Liver (tissue), 9 donors: ENCODE measurements around the gene TMEM238L. TPM values are rescaled to one million over a fixed set of nuclear protein-coding genes. Genes with fewer than 3 reads are reported as not detected.

Experiments
- DNase-seq: peaks from one replicate; pipeline ENCODE4 v3.0.0-alpha.2; 2017; ENCODE audit warnings: low spot score
- H3K27ac ChIP-seq, 2 donors: one replicate each; pipeline ENCODE4 v1.7.0; 2013; ENCODE audit warnings: inconsistent platforms in 2 of 2, low read length in 2 of 2, control low read depth in 1 of 2, low read depth in 1 of 2, mild to moderate bottlenecking in 1 of 2
- H3K27me3 ChIP-seq, 4 donors: one replicate each; pipeline versions ENCODE4 v1.6.1 to v1.7.0; 2013; ENCODE audit warnings: low read length in 3 of 4, inconsistent platforms in 1 of 4, mild to moderate bottlenecking in 1 of 4, moderate library complexity in 1 of 4; ENCODE audit not compliant: control insufficient read depth in 4 of 4, insufficient read depth in 4 of 4
- H3K36me3 ChIP-seq, 4 donors: one replicate each; pipeline versions ENCODE4 v1.6.1 to v1.7.0; 2013; ENCODE audit warnings: low read length in 3 of 4, mild to moderate bottlenecking in 3 of 4, low read depth in 1 of 4, moderate library complexity in 1 of 4; ENCODE audit not compliant: control insufficient read depth in 4 of 4, insufficient read depth in 3 of 4
- H3K4me1 ChIP-seq, 4 donors: one replicate each; pipeline versions ENCODE4 v1.6.1 to v1.7.0; 2013; ENCODE audit warnings: low read length in 3 of 4, mild to moderate bottlenecking in 3 of 4, moderate library complexity in 1 of 4; ENCODE audit not compliant: control insufficient read depth in 4 of 4, insufficient read depth in 4 of 4
- H3K4me3 ChIP-seq, 3 donors: one replicate each; pipeline versions ENCODE4 v1.6.1 to v1.7.0; 2013; ENCODE audit warnings: low read length in 3 of 3, control low read depth in 1 of 3, low read depth in 1 of 3, mild to moderate bottlenecking in 1 of 3
- H3K9ac ChIP-seq, 2 donors: one replicate each; pipeline ENCODE4 v1.7.0; 2013; ENCODE audit warnings: low read length in 2 of 2, mild to moderate bottlenecking in 2 of 2, moderate library complexity in 2 of 2, control low read depth in 1 of 2, low read depth in 1 of 2
- H3K9me3 ChIP-seq, 4 donors: one replicate each; pipeline versions ENCODE4 v1.6.1 to v1.7.0; 2013; ENCODE audit warnings: low read length in 3 of 4; ENCODE audit not compliant: control insufficient read depth in 4 of 4
- ATF3 ChIP-seq: IDR thresholded peaks from 2 replicates; pipeline ENCODE4 v1.6.1; 2016; ENCODE audit warnings: antibody characterized with exemption
- FOXA1 ChIP-seq: IDR thresholded peaks from 2 replicates; pipeline ENCODE4 v1.6.1; 2016; ENCODE audit warnings: antibody characterized with exemption
- FOXA2 ChIP-seq: IDR thresholded peaks from 2 replicates; pipeline ENCODE4 v1.6.1; 2016; ENCODE audit warnings: antibody characterized with exemption
- GABPA ChIP-seq, 2 donors: IDR thresholded peaks in 1 of 2; conservative IDR thresholded peaks in 1 of 2; 2 replicates each; pipeline ENCODE4 v1.6.1; 2016; ENCODE audit warnings: antibody characterized with exemption in 2 of 2, mild to moderate bottlenecking in 1 of 2, moderate library complexity in 1 of 2
- HNF4A ChIP-seq, 2 donors: conservative IDR thresholded peaks; 2 replicates each; pipeline ENCODE4 v1.6.1; 2016; ENCODE audit warnings: antibody characterized with exemption in 2 of 2, mild to moderate bottlenecking in 2 of 2
- HNF4G ChIP-seq: IDR thresholded peaks from 2 replicates; pipeline ENCODE4 v1.6.1; 2016; ENCODE audit warnings: antibody characterized with exemption
- JUND ChIP-seq, 2 donors: IDR thresholded peaks; 2 replicates each; pipeline ENCODE4 v1.6.1; 2016; ENCODE audit warnings: antibody characterized with exemption in 2 of 2
- NR2F2 ChIP-seq: IDR thresholded peaks from 2 replicates; pipeline ENCODE4 v1.6.1; 2016; ENCODE audit warnings: antibody characterized with exemption
- RAD21 ChIP-seq, 2 donors: IDR thresholded peaks; 2 replicates each; pipeline ENCODE4 v1.6.1; 2016; ENCODE audit warnings: antibody characterized with exemption in 2 of 2, mild to moderate bottlenecking in 2 of 2
- RXRA ChIP-seq, 2 donors: IDR thresholded peaks; 2 replicates each; pipeline ENCODE4 v1.6.1; 2017 to 2018; ENCODE audit warnings: antibody characterized with exemption in 2 of 2, mild to moderate bottlenecking in 1 of 2
- SP1 ChIP-seq: IDR thresholded peaks from 2 replicates; pipeline ENCODE4 v1.6.1; 2018; ENCODE audit warnings: antibody characterized with exemption, mild to moderate bottlenecking
- WGBS: extraction: QIAGEN DNeasy Blood & Tissue Kit; methylation state at CpG from one replicate; pipeline ENCODE4 v1.1.7; 2013; 5-methylcytosine and 5-hydroxymethylcytosine counted together
- polyA plus RNA-seq, 2 donors: library from polyadenylated mRNA; stranded (reverse) in 1 of 2; unstranded in 1 of 2; fragments of 200-250 nt in 1 of 2; fragments of >200 nt in 1 of 2; fragmentation: Nextera tagmentation in 1 of 2; extraction: Ambion mirVana in 1 of 2; gene quantifications; one replicate each; pipeline versions ENCODE4 v1.2.1 to v1.2.3, GENCODE V29; 2013 to 2015
- total RNA-seq, 2 donors: library from RNA; depleted of rRNA; stranded (reverse); fragments of >200 nt; gene quantifications; one replicate each; pipeline ENCODE4 v1.2.3, GENCODE V29; 2014
- TF ChIP-seq, protein P1 (sequence below): IDR thresholded peaks from 2 replicates; pipeline ENCODE4 v1.6.1; 2016; ENCODE audit warnings: antibody characterized with exemption, mild to moderate bottlenecking
- TF ChIP-seq, protein P2 (sequence below): fragments of 150-350 bp; IDR thresholded peaks from 2 replicates; pipeline ENCODE4 v1.5.1; 2017; ENCODE audit warnings: improper control_type of control experiment, low read depth, low read length; ENCODE audit not compliant: missing input control
- donor health status: healthy.
- donor health status: healthy.
- donor health status: healthy.
- donor health status: healthy.
- donor health status: healthy.

TMEM238L gene
- total and polyA plus RNA-seq, 4 donors: 0.85 to 4.2 (median 1.2) TPM; not detected in 1

GRCh38 chr17:10797476-10798328, 6.2 kb downstream of the TMEM238L start:
- Histone ChIP-seq H3K9ac (no peak overlapping the region), H3K4me1 (peaks cover 4 to 25% (median 19%) of the 10 kb centered on the region in 4 donors), H3K9me3 (no peaks in the 10 kb centered on the region), H3K4me3 (no peak overlapping the region), H3K27ac (peak overlapping the region; percentile 57 to 58), H3K27me3 (no peaks in the 10 kb centered on the region), H3K36me3 (no peaks in the 10 kb centered on the region)
- DNase-seq: no peak
- 54% methylated on average over 11 of the region's 11 CpGs for WGBS
- no peak for TF ChIP-seq SP1
- TF ChIP-seq FOXA1: no peak
- TF ChIP-seq RXRA (IDR thresholded peaks at IDR 0.05): no peak
- TF ChIP-seq HNF4G: peak; percentile 27
- no peak for TF ChIP-seq FOXA2
- no peak for TF ChIP-seq ATF3
- TF ChIP-seq, protein P1, sequence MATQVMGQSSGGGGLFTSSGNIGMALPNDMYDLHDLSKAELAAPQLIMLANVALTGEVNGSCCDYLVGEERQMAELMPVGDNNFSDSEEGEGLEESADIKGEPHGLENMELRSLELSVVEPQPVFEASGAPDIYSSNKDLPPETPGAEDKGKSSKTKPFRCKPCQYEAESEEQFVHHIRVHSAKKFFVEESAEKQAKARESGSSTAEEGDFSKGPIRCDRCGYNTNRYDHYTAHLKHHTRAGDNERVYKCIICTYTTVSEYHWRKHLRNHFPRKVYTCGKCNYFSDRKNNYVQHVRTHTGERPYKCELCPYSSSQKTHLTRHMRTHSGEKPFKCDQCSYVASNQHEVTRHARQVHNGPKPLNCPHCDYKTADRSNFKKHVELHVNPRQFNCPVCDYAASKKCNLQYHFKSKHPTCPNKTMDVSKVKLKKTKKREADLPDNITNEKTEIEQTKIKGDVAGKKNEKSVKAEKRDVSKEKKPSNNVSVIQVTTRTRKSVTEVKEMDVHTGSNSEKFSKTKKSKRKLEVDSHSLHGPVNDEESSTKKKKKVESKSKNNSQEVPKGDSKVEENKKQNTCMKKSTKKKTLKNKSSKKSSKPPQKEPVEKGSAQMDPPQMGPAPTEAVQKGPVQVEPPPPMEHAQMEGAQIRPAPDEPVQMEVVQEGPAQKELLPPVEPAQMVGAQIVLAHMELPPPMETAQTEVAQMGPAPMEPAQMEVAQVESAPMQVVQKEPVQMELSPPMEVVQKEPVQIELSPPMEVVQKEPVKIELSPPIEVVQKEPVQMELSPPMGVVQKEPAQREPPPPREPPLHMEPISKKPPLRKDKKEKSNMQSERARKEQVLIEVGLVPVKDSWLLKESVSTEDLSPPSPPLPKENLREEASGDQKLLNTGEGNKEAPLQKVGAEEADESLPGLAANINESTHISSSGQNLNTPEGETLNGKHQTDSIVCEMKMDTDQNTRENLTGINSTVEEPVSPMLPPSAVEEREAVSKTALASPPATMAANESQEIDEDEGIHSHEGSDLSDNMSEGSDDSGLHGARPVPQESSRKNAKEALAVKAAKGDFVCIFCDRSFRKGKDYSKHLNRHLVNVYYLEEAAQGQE: no peak
- TF ChIP-seq HNF4A (conservative IDR thresholded peaks at IDR 0.05): peak; percentile 53 to 69
- no peak for TF ChIP-seq JUND (IDR thresholded peaks at IDR 0.05)
- no peak for TF ChIP-seq GABPA (IDR thresholded peaks at IDR 0.05 in 1 of 2, conservative IDR thresholded peaks at IDR 0.05 in 1 of 2)
- TF ChIP-seq RAD21 (IDR thresholded peaks at IDR 0.05): no peak

- H3K9ac ChIP-seq: no peak overlapping the region
- no peaks in the 10 kb centered on the region for H3K27me3 ChIP-seq
- H3K9me3 ChIP-seq: no peaks in the 10 kb centered on the region
- DNase-seq: no peak
- WGBS: 65% methylated on average over 4 of the region's 4 CpGs
- no peaks in the 10 kb centered on the region for H3K36me3 ChIP-seq
- no peak overlapping the region for H3K27ac ChIP-seq
- H3K4me1 ChIP-seq: peaks cover 4 to 29% (median 21%) of the 10 kb centered on the region in 4 donors
- no peak overlapping the region for H3K4me3 ChIP-seq
- no peak for TF ChIP-seq GABPA (IDR thresholded peaks at IDR 0.05 in 1 of 2, conservative IDR thresholded peaks at IDR 0.05 in 1 of 2)
- TF ChIP-seq NR2F2: no peak
- TF ChIP-seq, protein P2, sequence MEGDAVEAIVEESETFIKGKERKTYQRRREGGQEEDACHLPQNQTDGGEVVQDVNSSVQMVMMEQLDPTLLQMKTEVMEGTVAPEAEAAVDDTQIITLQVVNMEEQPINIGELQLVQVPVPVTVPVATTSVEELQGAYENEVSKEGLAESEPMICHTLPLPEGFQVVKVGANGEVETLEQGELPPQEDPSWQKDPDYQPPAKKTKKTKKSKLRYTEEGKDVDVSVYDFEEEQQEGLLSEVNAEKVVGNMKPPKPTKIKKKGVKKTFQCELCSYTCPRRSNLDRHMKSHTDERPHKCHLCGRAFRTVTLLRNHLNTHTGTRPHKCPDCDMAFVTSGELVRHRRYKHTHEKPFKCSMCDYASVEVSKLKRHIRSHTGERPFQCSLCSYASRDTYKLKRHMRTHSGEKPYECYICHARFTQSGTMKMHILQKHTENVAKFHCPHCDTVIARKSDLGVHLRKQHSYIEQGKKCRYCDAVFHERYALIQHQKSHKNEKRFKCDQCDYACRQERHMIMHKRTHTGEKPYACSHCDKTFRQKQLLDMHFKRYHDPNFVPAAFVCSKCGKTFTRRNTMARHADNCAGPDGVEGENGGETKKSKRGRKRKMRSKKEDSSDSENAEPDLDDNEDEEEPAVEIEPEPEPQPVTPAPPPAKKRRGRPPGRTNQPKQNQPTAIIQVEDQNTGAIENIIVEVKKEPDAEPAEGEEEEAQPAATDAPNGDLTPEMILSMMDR: no peak
- no peak for TF ChIP-seq HNF4A (conservative IDR thresholded peaks at IDR 0.05)
These were observed 10.1 kb downstream of the TMEM238L start for GRCh38 chr17:10793816-10794215.
